A549 (cell line): ENCODE measurements around the gene AMN. TPM values are rescaled to one million over a fixed set of nuclear protein-coding genes. Genes with fewer than 3 reads are reported as not detected.

Source experiments
- ATAC-seq, 2 experiments: fragments of 200-7000 bp in 1 of 2; fragments of >200 bp in 1 of 2; cut with Nextera tagmentation in 1 of 2; cut with Tn5 transposase in 1 of 2; 3 replicates each; pipeline versions ENCODE4 v1.8.0 to v1.9.1; 2018 to 2020; ENCODE audit warnings: mild to moderate bottlenecking in 1 of 2, moderate library complexity in 1 of 2
- CTCF ChIA-PET: fragments of 300-600 bp; sonication (Branson Sonifier 250); formaldehyde crosslinking; extraction: SDS; loops from one replicate; lab custom pipeline; 2021; ENCODE audit warnings: antibody characterized with exemption, inconsistent platforms; lab: Yijun Ruan, JAX
- POLR2A ChIA-PET: fragments of 350-600 bp; formaldehyde crosslinking; extraction: SDS; loops from one replicate; lab custom pipeline; 2021; ENCODE audit warnings: antibody characterized with exemption, inconsistent platforms; lab: Yijun Ruan, JAX
- DNase-seq, 2 experiments: peaks; one replicate each; pipeline versions ENCODE4 v3.0.0 to v3.0.0-alpha.2; 2011 to 2016; ENCODE audit warnings: low read depth in 1 of 2, low spot score in 1 of 2
- FAIRE-seq: peaks from 2 replicates; lab custom pipeline; 2011; peaks lifted over from hg19 to GRCh38; lab: Jason Lieb, UNC
- H3K27ac ChIP-seq, 2 experiments: fragments of >200 bp; sonication (Bioruptor Twin); formaldehyde crosslinking; 3 replicates each; pipeline ENCODE4 v1.5.1; 2016 to 2017
- H3K4me1 ChIP-seq: fragments of >200 bp; sonication (Bioruptor Twin); formaldehyde crosslinking; 3 replicates; pipeline ENCODE4 v1.6.1; 2016
- H3K4me2 ChIP-seq: fragments of >200 bp; sonication (Bioruptor Twin); formaldehyde crosslinking; 3 replicates; pipeline ENCODE4 v1.6.1; 2016
- H3K4me3 ChIP-seq: fragments of >200 bp; sonication (Bioruptor Twin); formaldehyde crosslinking; 3 replicates; pipeline ENCODE4 v1.5.1; 2016
- H3K9me3 ChIP-seq: fragments of >200 bp; sonication (Bioruptor Twin); formaldehyde crosslinking; 3 replicates; pipeline ENCODE4 v1.6.1; 2016
- BHLHE40 ChIP-seq: IDR thresholded peaks from 2 replicates; pipeline ENCODE4 v1.6.1; 2012; ENCODE audit warnings: low read depth, low read length, inconsistent platforms
- CBX2 ChIP-seq: fragments of 200-600 bp; sonication (generic); IDR thresholded peaks from 2 replicates; pipeline ENCODE4 v1.6.1; 2016; ENCODE audit warnings: low read depth, mild to moderate bottlenecking, borderline replicate concordance
- CBX8 ChIP-seq: fragments of 200-600 bp; sonication (generic); IDR thresholded peaks from 2 replicates; pipeline ENCODE4 v1.6.1; 2016
- CHD2 ChIP-seq: fragments of 150-350 bp; IDR thresholded peaks from 2 replicates; pipeline ENCODE4 v1.6.1; 2014; ENCODE audit warnings: low read length; ENCODE audit not compliant: partially characterized antibody
- EP300 ChIP-seq, 2 experiments: fragments of >200 bp; sonication (Bioruptor Twin); formaldehyde crosslinking; IDR thresholded peaks; 2 replicates in 1 of 2; 3 replicates in 1 of 2; pipeline ENCODE4 v1.6.1; 2016 to 2017
- FOSB ChIP-seq: fragments of 250-450 bp; sonication (Bioruptor Pico); IDR thresholded peaks from 2 replicates; pipeline ENCODE4 v1.5.0; 2020; ENCODE audit warnings: mild to moderate bottlenecking, moderate library complexity
- HDAC2 ChIP-seq: fragments of 200-600 bp; sonication (generic); IDR thresholded peaks from 2 replicates; pipeline ENCODE4 v1.6.1; 2016
- HEYL ChIP-seq: fragments of 250-450 bp; sonication (Bioruptor Pico); IDR thresholded peaks from 2 replicates; pipeline ENCODE4 v1.8.0; 2021; ENCODE audit warnings: mild to moderate bottlenecking, moderate library complexity
- HOXA7 ChIP-seq: fragments of 250-450 bp; sonication (Bioruptor Pico); IDR thresholded peaks from 2 replicates; pipeline ENCODE4 v1.5.0; 2020; ENCODE audit warnings: mild to moderate bottlenecking, moderate library complexity
- HOXB13 ChIP-seq: fragments of 250-450 bp; sonication (Bioruptor Pico); IDR thresholded peaks from 2 replicates; pipeline ENCODE4 v1.5.0; 2020; ENCODE audit warnings: low read depth, mild to moderate bottlenecking, moderate library complexity
- JUN ChIP-seq, 2 experiments: fragments of >200 bp; sonication (Bioruptor Twin); formaldehyde crosslinking; IDR thresholded peaks; 2 replicates in 1 of 2; 3 replicates in 1 of 2; pipeline ENCODE4 v1.6.1; 2016 to 2017
- JUNB ChIP-seq: fragments of >200 bp; sonication (Bioruptor Twin); formaldehyde crosslinking; IDR thresholded peaks from 2 replicates; pipeline ENCODE4 v1.6.1; 2016
- KDM5A ChIP-seq: fragments of 200-600 bp; sonication (generic); IDR thresholded peaks from 2 replicates; pipeline ENCODE4 v1.6.1; 2016; ENCODE audit warnings: antibody characterized with exemption, mild to moderate bottlenecking
- MAFK ChIP-seq: fragments of 450-650 bp; IDR thresholded peaks from 2 replicates; pipeline ENCODE4 v1.6.1; 2014; ENCODE audit not compliant: partially characterized antibody
- NPAS2 ChIP-seq: fragments of 250-450 bp; sonication (Bioruptor Pico); IDR thresholded peaks from 2 replicates; pipeline ENCODE4 v1.8.0; 2022; ENCODE audit warnings: mild to moderate bottlenecking, moderate library complexity, borderline replicate concordance
- PHF8 ChIP-seq: fragments of 200-600 bp; sonication (generic); IDR thresholded peaks from 2 replicates; pipeline ENCODE4 v1.6.1; 2016; ENCODE audit warnings: low read depth, mild to moderate bottlenecking, antibody characterized with exemption, moderate library complexity, borderline replicate concordance
- POLR2A ChIP-seq: IDR thresholded peaks from 2 replicates; pipeline ENCODE4 v1.6.1; 2012; ENCODE audit warnings: mild to moderate bottlenecking, low read length
- RAD21 ChIP-seq, 2 experiments: fragments of >200 bp in 1 of 2; sonication (Bioruptor Twin) in 1 of 2; formaldehyde crosslinking in 1 of 2; IDR thresholded peaks in 1 of 2; conservative IDR thresholded peaks in 1 of 2; 2 replicates in 1 of 2; 3 replicates in 1 of 2; pipeline ENCODE4 v1.6.1; 2012 to 2018; ENCODE audit warnings: inconsistent platforms in 1 of 2
- SMC3 ChIP-seq: fragments of >200 bp; sonication (Bioruptor Twin); formaldehyde crosslinking; IDR thresholded peaks from 3 replicates; pipeline ENCODE4 v1.6.1; 2018; ENCODE audit warnings: inconsistent platforms
- SREBF2 ChIP-seq: fragments of 450-650 bp; IDR thresholded peaks from 2 replicates; pipeline ENCODE4 v1.6.1; 2014; ENCODE audit warnings: mild to moderate bottlenecking, moderate library complexity
- TFCP2L1 ChIP-seq: fragments of 250-450 bp; sonication (Bioruptor Pico); IDR thresholded peaks from 2 replicates; pipeline ENCODE4 v1.5.0; 2021; ENCODE audit warnings: mild to moderate bottlenecking
- WGBS: methylation state at CpG from one replicate; pipeline ENCODE4 v1.1.6; 2017; ENCODE audit errors: missing lambda C conversion rate; 5-methylcytosine and 5-hydroxymethylcytosine counted together
- polyA plus RNA-seq, 4 experiments: library from polyadenylated mRNA; depleted of rRNA in 3 of 4; stranded (reverse); fragments of >200 nt; fragmentation: RNase III in 1 of 4; extraction: RNeasy Plus Mini Kit Qiagen cat#74134 plus additional on column Dnase treatment in 1 of 4; gene quantifications; 2 replicates in 3 of 4; 3 replicates in 1 of 4; pipeline ENCODE4 v1.2.3, GENCODE V29; 2011 to 2017
- TF ChIP-seq, protein P1 (sequence below): fragments of 250-450 bp; sonication (Bioruptor Pico); IDR thresholded peaks from 2 replicates; pipeline ENCODE4 v1.5.0; 2021; ENCODE audit warnings: mild to moderate bottlenecking, moderate library complexity, borderline replicate concordance
- TF ChIP-seq, protein P2 (sequence below): fragments of 450-650 bp; IDR thresholded peaks from 2 replicates; pipeline ENCODE4 v1.6.1; 2014; ENCODE audit warnings: antibody characterized with exemption

AMN gene
- polyA plus RNA-seq, 2 of the 4 experiments (the other 2 are of a cell fraction), result 0.25 to 0.58 TPM

DNA sequence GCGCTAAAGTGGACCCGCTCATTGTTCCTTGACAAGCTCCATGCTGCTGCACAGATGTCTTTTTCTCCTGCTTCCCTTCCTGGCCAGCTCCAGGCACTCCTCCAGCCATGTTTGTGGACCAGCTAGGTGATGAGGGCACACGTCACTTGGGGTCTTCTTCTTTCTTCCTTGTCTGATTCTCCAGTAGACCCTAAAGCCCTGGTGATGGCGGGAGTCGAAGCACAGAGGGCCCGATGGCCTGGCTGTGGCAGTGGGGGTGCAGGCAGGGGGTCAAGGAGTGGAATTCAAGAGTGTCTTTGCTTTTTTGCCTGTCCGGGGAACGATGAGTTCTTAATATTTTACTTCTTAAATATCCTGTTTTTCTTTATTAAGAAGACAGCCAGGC, 23.0 kb upstream of the AMN start:
- CTCF ChIA-PET, result no interaction called here
- 98% methylated on average over 8 of the region's 8 CpGs for WGBS
- Histone ChIP-seq H3K27ac (no peak overlapping the region), H3K4me1 (no peaks in the 10 kb centered on the region), H3K9me3 (no peaks in the 10 kb centered on the region), H3K4me2 (no peak overlapping the region), H3K4me3 (no peak overlapping the region)
- no peak for DNase-seq
- ATAC-seq, result no peak
- TF ChIP-seq HEYL (no peak), HOXB13 (CRISPR knock-in tag) (no peak), FOSB (CRISPR knock-in tag) (no peak), PHF8 (no peak), SREBF2 (no peak), HDAC2 (no peak), JUNB (no peak), TFCP2L1 (CRISPR knock-in tag) (no peak), CBX8 (no peak), KDM5A (no peak), CHD2 (no peak), BHLHE40 (no peak), MAFK (no peak), JUN (IDR thresholded peaks at IDR 0.05) (no peak), HOXA7 (no peak), EP300 (IDR thresholded peaks at IDR 0.05) (no peak), POLR2A (no peak), SMC3 (no peak)
- TF ChIP-seq, protein P1, sequence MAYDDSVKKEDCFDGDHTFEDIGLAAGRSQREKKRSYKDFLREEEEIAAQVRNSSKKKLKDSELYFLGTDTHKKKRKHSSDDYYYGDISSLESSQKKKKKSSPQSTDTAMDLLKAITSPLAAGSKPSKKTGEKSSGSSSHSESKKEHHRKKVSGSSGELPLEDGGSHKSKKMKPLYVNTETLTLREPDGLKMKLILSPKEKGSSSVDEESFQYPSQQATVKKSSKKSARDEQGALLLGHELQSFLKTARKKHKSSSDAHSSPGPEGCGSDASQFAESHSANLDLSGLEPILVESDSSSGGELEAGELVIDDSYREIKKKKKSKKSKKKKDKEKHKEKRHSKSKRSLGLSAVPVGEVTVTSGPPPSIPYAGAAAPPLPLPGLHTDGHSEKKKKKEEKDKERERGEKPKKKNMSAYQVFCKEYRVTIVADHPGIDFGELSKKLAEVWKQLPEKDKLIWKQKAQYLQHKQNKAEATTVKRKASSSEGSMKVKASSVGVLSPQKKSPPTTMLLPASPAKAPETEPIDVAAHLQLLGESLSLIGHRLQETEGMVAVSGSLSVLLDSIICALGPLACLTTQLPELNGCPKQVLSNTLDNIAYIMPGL (CRISPR knock-in tag), result no peak
- TF ChIP-seq, protein P2, sequence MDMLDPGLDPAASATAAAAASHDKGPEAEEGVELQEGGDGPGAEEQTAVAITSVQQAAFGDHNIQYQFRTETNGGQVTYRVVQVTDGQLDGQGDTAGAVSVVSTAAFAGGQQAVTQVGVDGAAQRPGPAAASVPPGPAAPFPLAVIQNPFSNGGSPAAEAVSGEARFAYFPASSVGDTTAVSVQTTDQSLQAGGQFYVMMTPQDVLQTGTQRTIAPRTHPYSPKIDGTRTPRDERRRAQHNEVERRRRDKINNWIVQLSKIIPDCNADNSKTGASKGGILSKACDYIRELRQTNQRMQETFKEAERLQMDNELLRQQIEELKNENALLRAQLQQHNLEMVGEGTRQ, result no peak
- POLR2A ChIA-PET, result interaction anchor here (0.6 kb wide), 1 partner anchor 651 kb away, joined by 3 read pairs; no protein-coding TSS in a partner anchor
- FAIRE-seq, result no peak

DNA sequence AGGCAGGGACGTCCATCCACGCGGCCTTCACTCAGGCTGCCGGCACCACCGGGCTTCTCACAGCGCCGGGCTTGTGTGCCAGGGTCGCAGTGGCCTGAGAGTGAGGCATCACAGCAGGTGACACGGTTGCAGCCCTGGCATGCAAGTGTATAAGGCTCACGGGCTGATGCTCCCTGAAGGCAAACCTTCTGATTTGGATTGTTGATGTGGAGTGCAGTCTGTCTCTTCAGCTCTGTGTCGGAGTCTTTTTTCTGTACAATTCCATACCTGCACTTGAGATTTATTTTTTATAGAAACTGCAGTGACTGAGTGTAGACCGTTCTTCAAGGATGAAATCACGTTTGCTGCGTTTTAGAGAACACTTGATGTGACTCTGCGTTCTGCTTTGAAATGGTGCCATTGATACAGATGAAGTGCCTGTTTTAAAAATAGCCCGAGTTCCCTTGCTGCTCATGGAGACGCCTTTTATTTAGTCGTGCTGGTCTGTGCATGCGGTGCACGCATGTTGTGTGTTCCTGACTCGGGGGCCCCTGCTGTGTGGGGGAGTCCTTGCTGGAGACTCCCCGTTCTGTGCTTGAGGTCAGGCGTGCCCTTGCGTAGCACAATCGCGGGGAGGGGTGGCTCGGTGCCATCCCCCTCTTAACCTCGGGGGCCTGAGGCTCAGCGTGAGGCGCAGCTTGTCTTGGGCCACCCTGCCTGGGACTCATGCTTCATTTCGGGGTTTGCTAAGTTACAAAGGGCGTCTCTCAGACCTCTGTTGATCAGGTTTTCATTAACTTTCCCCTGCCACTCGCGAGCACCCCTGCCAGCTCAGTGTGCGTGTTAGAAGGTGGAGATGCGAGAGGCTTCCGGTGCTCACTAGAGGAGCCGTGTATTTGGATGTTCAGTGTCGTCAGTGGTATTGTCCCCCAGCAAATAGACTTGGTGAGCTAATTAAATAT, 21.6 kb upstream of the AMN start:
- H3K4me1 ChIP-seq, result no peaks in the 10 kb centered on the region
- CTCF ChIA-PET, result no interaction called here
- no peak for TF ChIP-seq JUNB
- no peak for TF ChIP-seq NPAS2 (CRISPR knock-in tag)
- no peak for TF ChIP-seq SREBF2
- TF ChIP-seq RAD21 (conservative IDR thresholded peaks at IDR 0.05 in 1 of 2, IDR thresholded peaks at IDR 0.05 in 1 of 2), result no peak
- TF ChIP-seq, all 56 proteins: peak for 0
- no peak for FAIRE-seq
- WGBS, result 90% methylated on average over 38 of the region's 39 CpGs
- DNase-seq, result no peak
- no peak for ATAC-seq
- POLR2A ChIA-PET, result no interaction called here
- no peaks in the 10 kb centered on the region for H3K9me3 ChIP-seq
- no peak overlapping the region for H3K4me2 ChIP-seq
- H3K27ac ChIP-seq, result no peak overlapping the region
- no peak overlapping the region for H3K4me3 ChIP-seq

DNA sequence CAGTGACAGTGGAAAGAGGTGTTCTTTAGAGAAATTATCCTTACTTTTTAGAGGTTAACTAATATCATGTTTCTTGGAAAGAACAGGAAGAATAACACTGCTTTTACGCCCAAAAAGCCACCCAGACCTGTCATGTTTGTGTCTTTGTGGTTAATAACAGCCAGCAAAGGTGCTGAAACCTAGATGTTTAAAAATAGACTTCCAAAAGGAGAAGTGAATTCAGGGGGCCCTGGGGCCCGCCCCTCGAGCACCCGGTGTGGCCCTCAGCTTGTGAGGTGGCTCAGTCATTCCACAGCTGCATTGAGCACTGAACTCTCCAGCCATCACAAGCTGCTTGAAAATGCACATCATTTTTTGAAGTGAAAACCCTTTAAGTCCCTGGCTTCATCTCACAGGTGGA, 20.8 kb upstream of the AMN start:
- Histone ChIP-seq H3K4me3 (no peak overlapping the region), H3K4me2 (no peak overlapping the region), H3K9me3 (no peaks in the 10 kb centered on the region), H3K27ac (no peak overlapping the region), H3K4me1 (no peaks in the 10 kb centered on the region)
- 86% methylated on average over 4 of the region's 4 CpGs for WGBS
- no peak for TF ChIP-seq CBX2
- FAIRE-seq, result no peak
- DNase-seq, result no peak
- no peak for ATAC-seq
- ChIA-PET POLR2A (no interaction called here), CTCF (no interaction called here)
